Activated naive CD8-positive, alpha-beta T cell treated with anti-CD3 and anti-CD28 coated beads, Interleukin-2, amount 10 ng/mL, durations not matched to agents 7 days and 5 days (primary cell): Measurements from ENCODE around the gene ANGPTL2. TPM values are rescaled to one million over a fixed set of nuclear protein-coding genes. Genes with fewer than 3 reads are reported as not detected.

Experiments
- ATAC-seq: fragments of 150-1000 bp; cut with Tn5 transposase; one replicate; pipeline ENCODE4 v1.10.0; 2021; ENCODE audit warnings: low read depth, moderate library complexity
- POLR2A ChIA-PET: fragments of 350-600 bp; sonication (Branson Sonifier 250); formaldehyde crosslinking; loops from one replicate; lab custom pipeline; 2021; ENCODE audit warnings: antibody characterized with exemption; lab: Charles Lee
- DNase-seq: peaks from one replicate; pipeline ENCODE4 v3.0.0; 2021
- H3K27ac Mint-ChIP-seq: one replicate; pipeline ENCODE4 v1.8.0; 2022; ENCODE audit warnings: mild to moderate bottlenecking, mixed read lengths
- H3K27me3 Mint-ChIP-seq: one replicate; pipeline ENCODE4 v1.8.0; 2022; ENCODE audit warnings: mild to moderate bottlenecking, moderate library complexity, mixed read lengths
- H3K36me3 Mint-ChIP-seq: one replicate; pipeline ENCODE4 v1.8.0; 2021; ENCODE audit warnings: mild to moderate bottlenecking, mixed read lengths
- H3K4me1 Mint-ChIP-seq: one replicate; pipeline ENCODE4 v1.8.0; 2021; ENCODE audit warnings: mixed read lengths
- H3K4me3 Mint-ChIP-seq: one replicate; pipeline ENCODE4 v1.8.0; 2022; ENCODE audit warnings: mild to moderate bottlenecking, moderate library complexity, mixed read lengths
- H3K9me3 Mint-ChIP-seq: one replicate; pipeline ENCODE4 v1.8.0; 2021; ENCODE audit warnings: mixed read lengths
- total RNA-seq, 2 experiments: library from RNA; stranded (reverse); gene quantifications; one replicate each; pipeline ENCODE4 v1.2.3, GENCODE V29; 2021

ANGPTL2 gene
- total RNA-seq, 2 experiments from 2014 or later, result not detected

DNA sequence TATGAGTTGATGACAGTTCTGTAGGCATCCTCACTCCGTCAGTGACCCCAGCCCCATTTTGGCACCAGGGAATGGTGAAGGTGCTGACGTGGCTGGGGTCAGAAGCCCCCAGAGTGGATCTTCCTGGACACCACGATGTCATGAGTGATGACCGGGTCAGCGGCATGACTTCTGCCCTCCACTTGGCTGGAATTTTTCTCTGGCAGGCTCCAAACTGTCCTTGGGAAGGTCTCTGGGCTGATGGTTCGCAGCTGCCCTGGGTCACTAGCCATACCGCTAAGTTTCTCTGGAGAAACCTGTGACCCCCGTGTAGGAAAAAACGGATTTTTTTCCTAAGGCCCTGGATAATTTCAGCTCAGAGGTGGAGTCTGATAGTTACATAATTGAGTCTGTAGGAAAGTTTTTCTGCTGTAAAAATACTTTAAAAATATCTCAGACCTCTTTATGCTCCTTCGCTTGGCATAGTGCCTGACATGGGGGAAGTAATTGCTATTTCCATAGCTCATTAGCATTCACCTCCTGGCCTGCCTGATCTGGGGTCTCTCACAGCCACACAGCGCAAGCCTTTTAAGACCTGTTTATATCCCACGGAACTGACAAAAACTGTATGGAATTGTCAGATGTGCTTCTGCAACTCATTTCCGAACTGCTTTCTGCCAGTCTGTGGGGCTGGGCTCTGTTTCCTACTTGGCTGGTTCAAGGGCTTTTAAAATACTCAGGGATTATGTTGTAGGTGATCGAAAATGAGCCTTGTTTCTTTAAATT, 69.2 kb downstream of the ANGPTL2 start:
- ATAC-seq, result no peak
- DNase-seq, result no peak
- Mint-ChIP-seq H3K27me3 (peaks cover 1% of the 10 kb centered on the region), H3K27ac (no peak overlapping the region), H3K36me3 (no peaks in the 10 kb centered on the region), H3K9me3 (no peaks in the 10 kb centered on the region), H3K4me3 (no peak overlapping the region), H3K4me1 (peaks cover 13% of the 10 kb centered on the region)
- POLR2A ChIA-PET, result no interaction called here

DNA sequence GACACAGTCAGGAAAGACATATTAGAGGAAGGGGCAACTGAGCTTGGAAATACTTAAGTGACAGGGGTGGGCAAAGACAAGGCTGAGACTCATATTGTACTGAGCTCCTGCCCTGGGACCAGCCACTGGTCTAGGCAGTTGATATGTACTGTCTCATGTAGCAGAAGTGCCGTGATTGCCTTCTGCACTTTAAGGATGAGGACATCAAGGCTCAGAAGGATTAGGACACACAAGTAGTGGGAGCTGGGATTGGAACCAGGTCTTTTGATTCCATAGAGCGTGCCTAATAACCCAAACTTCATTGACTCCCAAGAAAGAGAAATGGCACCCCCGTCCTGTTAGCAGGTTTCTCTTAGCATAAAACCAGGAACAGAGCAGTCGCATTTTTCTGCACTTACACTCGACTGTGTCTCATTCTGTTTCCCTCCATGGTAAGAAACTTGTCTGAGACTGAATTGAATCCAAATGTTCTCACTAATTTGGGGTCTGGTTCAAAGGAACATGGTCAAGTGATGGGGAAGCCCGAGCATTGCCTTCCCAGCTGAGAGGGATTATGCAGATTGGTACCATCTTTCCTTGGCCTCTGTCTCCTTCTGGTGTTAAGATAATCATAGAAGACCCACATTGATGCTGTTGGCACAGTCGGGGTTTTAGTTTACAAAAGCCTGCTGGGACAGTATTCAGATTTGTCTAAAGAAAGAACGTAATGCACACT, 70.4 kb downstream of the ANGPTL2 start:
- POLR2A ChIA-PET, result no interaction called here
- Mint-ChIP-seq H3K4me3 (no peak overlapping the region), H3K36me3 (no peaks in the 10 kb centered on the region), H3K27me3 (peaks cover 1% of the 10 kb centered on the region), H3K4me1 (peaks cover 18% of the 10 kb centered on the region), H3K9me3 (no peaks in the 10 kb centered on the region), H3K27ac (no peak overlapping the region)
- DNase-seq (no peak), ATAC-seq (no peak)

GRCh38 chr9:127050591-127051001, 71.8 kb downstream of the ANGPTL2 start:
- ATAC-seq (no peak), DNase-seq (no peak)
- H3K27me3 Mint-ChIP-seq, result peaks cover 10% of the 10 kb centered on the region
- peak overlapping the region; percentile 55 for H3K27ac Mint-ChIP-seq
- POLR2A ChIA-PET, result no interaction called here
- H3K36me3 Mint-ChIP-seq, result no peaks in the 10 kb centered on the region
- peaks cover 18% of the 10 kb centered on the region for H3K4me1 Mint-ChIP-seq
- no peak overlapping the region for H3K4me3 Mint-ChIP-seq
- no peaks in the 10 kb centered on the region for H3K9me3 Mint-ChIP-seq

DNA sequence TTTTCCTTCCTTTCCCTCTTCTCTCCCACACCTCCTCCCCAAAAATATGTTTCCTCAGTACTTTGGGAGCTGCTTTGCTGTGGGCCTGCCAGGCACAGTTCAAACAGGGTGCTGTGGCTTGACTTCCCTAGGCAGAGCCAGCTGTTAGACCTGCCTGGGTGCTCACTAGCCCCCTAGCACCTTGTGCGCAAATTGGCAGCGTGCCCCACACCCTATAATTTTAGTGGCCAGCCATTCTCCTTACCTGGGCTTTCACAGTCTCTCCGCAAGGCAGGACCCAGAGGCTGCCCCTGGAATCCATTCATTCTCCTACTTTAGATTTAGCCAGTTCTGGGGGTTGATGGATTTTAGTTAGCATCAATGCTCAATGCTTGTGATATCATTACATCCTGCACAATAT, 72.3 kb downstream of the ANGPTL2 start:
- POLR2A ChIA-PET, result no interaction called here
- H3K27me3 Mint-ChIP-seq, result peaks cover 12% of the 10 kb centered on the region

GRCh38 chr9:127049581-127049980, 72.9 kb downstream of the ANGPTL2 start:
- POLR2A ChIA-PET, result no interaction called here
- Mint-ChIP-seq H3K4me3 (no peak overlapping the region), H3K9me3 (no peaks in the 10 kb centered on the region), H3K4me1 (peaks cover 18% of the 10 kb centered on the region), H3K27ac (no peak overlapping the region), H3K27me3 (peaks cover 11% of the 10 kb centered on the region), H3K36me3 (no peaks in the 10 kb centered on the region)
- ATAC-seq, result no peak
- DNase-seq, result no peak

More for the DNA sequence above, 72.3 kb downstream of the ANGPTL2 start:
- H3K4me1 Mint-ChIP-seq, result peaks cover 18% of the 10 kb centered on the region
- no peak for ATAC-seq
- no peaks in the 10 kb centered on the region for H3K9me3 Mint-ChIP-seq
- no peak for DNase-seq
- no peak overlapping the region for H3K4me3 Mint-ChIP-seq
- no peaks in the 10 kb centered on the region for H3K36me3 Mint-ChIP-seq
- H3K27ac Mint-ChIP-seq, result no peak overlapping the region

- POLR2A ChIA-PET, result no interaction called here
- DNase-seq, result no peak
- Mint-ChIP-seq H3K4me1 (peaks cover 18% of the 10 kb centered on the region), H3K36me3 (no peaks in the 10 kb centered on the region), H3K27ac (peak overlapping the region; percentile 14), H3K9me3 (no peaks in the 10 kb centered on the region), H3K4me3 (peak overlapping the region; percentile 73), H3K27me3 (peaks cover 11% of the 10 kb centered on the region)
- peak; percentile 85 for ATAC-seq
Observed at GRCh38 chr9:127049044-127049443, 73.4 kb downstream of the ANGPTL2 start.

GRCh38 chr9:127047971-127048370, 74.5 kb downstream of the ANGPTL2 start:
- ATAC-seq (no peak), DNase-seq (no peak)
- Mint-ChIP-seq H3K27ac (no peak overlapping the region), H3K27me3 (peaks cover 14% of the 10 kb centered on the region), H3K36me3 (no peaks in the 10 kb centered on the region), H3K4me1 (peaks cover 18% of the 10 kb centered on the region), H3K9me3 (no peaks in the 10 kb centered on the region), H3K4me3 (no peak overlapping the region)
- POLR2A ChIA-PET, result no interaction called here

DNA sequence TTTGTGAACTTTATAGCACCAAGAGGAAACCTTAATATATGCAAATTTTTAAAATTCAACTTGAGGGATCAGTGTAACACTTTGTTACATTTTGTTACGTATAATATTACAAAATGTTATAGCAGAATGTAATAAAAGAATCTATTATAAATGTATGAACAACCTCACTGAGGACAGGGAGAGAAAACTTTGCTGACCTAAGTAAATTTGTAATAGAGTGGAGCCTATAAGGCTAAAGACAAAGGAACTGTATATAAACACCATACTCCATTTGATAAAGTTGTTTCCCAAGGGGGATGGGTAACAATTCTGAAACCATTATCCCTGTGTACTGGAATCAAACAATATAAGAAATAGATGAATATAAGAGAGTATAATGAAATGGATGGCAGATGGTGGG, 77.3 kb downstream of the ANGPTL2 start:
- Mint-ChIP-seq H3K36me3 (no peaks in the 10 kb centered on the region), H3K27ac (no peak overlapping the region), H3K4me3 (no peak overlapping the region), H3K27me3 (peaks cover 17% of the 10 kb centered on the region), H3K4me1 (peaks cover 15% of the 10 kb centered on the region), H3K9me3 (no peaks in the 10 kb centered on the region)
- ATAC-seq (no peak), DNase-seq (no peak)
- POLR2A ChIA-PET, result no interaction called here

DNA sequence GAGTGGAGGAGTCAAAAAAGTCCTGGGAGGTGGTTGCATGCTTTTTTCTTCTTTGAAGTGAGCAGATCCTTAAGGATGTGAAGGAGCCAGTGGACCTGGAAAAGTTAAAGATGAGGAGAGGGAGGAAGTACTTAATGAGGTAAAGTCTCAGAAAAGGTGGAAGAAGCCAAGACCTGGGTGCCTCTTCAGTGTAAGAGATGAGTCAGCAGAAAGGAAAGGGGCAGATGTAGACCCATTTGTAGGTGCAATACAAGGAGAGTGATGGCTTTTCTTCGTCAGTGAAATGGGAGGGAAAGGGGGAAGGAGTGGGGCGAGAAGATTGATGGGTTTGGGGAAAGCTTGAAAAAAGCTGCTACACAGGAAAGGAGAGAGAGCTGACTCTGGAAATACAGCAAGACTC, 82.9 kb downstream of the ANGPTL2 start:
- POLR2A ChIA-PET, result no interaction called here
- DNase-seq (no peak), ATAC-seq (no peak)
- H3K27me3 Mint-ChIP-seq, result peaks cover 8% of the 10 kb centered on the region
- H3K9me3 Mint-ChIP-seq, result no peaks in the 10 kb centered on the region
- no peak overlapping the region for H3K4me3 Mint-ChIP-seq
- no peaks in the 10 kb centered on the region for H3K36me3 Mint-ChIP-seq
- H3K27ac Mint-ChIP-seq, result no peak overlapping the region
- no peaks in the 10 kb centered on the region for H3K4me1 Mint-ChIP-seq

GRCh38 chr9:127038531-127038930, 83.9 kb downstream of the ANGPTL2 start:
- no peaks in the 10 kb centered on the region for H3K36me3 Mint-ChIP-seq
- no peaks in the 10 kb centered on the region for H3K4me1 Mint-ChIP-seq
- H3K4me3 Mint-ChIP-seq, result no peak overlapping the region
- DNase-seq (no peak), ATAC-seq (no peak)
- POLR2A ChIA-PET, result no interaction called here
- no peaks in the 10 kb centered on the region for H3K9me3 Mint-ChIP-seq
- peaks cover 8% of the 10 kb centered on the region for H3K27me3 Mint-ChIP-seq
- H3K27ac Mint-ChIP-seq, result no peak overlapping the region

Other genes with a start within 250 kb of the ANGPTL2 start
- 1 to 10 TPM; 4.8 to 5.1 TPM for gene RALGPS1, start 207.9 kb downstream of the ANGPTL2 start, total RNA-seq
- gene GARNL3, start 142.1 kb upstream of the ANGPTL2 start, total RNA-seq, result 1 to 10 TPM; 3.1 to 3.4 TPM